Sigmoid colon (tissue), 7 donors: ENCODE results near the gene TSR3. TPM values are rescaled to one million over a fixed set of nuclear protein-coding genes. Genes with fewer than 3 reads are reported as not detected.

Experiments used
- DNase-seq: peaks from one replicate; pipeline ENCODE4 v3.0.0-alpha.2; 2019
- H3K27ac ChIP-seq, 4 donors: fragments of 200-600 bp; sonication (generic); one replicate each; pipeline ENCODE4 v1.5.1; 2016 to 2019; ENCODE audit warnings: mild to moderate bottlenecking in 1 of 4
- H3K27me3 ChIP-seq, 3 donors: fragments of 200-600 bp; sonication (generic); one replicate each; pipeline ENCODE4 v1.5.1; 2019; ENCODE audit warnings: mild to moderate bottlenecking in 1 of 3
- H3K36me3 ChIP-seq, 4 donors: fragments of 200-600 bp; sonication (generic); one replicate each; pipeline ENCODE4 v1.5.1; 2016 to 2019
- H3K4me1 ChIP-seq, 4 donors: fragments of 200-600 bp; sonication (generic); one replicate each; pipeline ENCODE4 v1.5.1; 2017 to 2019
- H3K4me3 ChIP-seq, 4 donors: fragments of 200-600 bp; sonication (generic); one replicate each; pipeline ENCODE4 v1.5.1; 2017 to 2019; ENCODE audit warnings: mild to moderate bottlenecking in 2 of 4, moderate library complexity in 1 of 4
- H3K9me3 ChIP-seq, 4 donors: fragments of 200-600 bp in 3 of 4; sonication (generic) in 3 of 4; one replicate each; pipeline versions ENCODE4 v1.5.1 to v1.6.1; 2013 to 2019
- CTCF ChIP-seq, 4 experiments: fragments of 450-650 bp in 3 of 4; fragments of 200-600 bp in 1 of 4; IDR thresholded peaks; one replicate each; pipeline ENCODE4 v1.5.1; 2016 to 2019; ENCODE audit warnings: antibody characterized with exemption in 4 of 4, mild to moderate bottlenecking in 3 of 4, moderate library complexity in 2 of 4
- EP300 ChIP-seq, 4 donors: sonication (generic); formaldehyde crosslinking; IDR thresholded peaks; one replicate each; pipeline ENCODE4 v1.6.1; 2017; ENCODE audit warnings: antibody characterized with exemption in 4 of 4
- POLR2A ChIP-seq, 2 donors: fragments of 450-650 bp; IDR thresholded peaks; one replicate each; pipeline ENCODE4 v1.6.1; 2016; ENCODE audit warnings: antibody characterized with exemption in 2 of 2, mild to moderate bottlenecking in 2 of 2, moderate library complexity in 2 of 2
- POLR2AphosphoS5 ChIP-seq, 4 donors: sonication (generic); formaldehyde crosslinking; IDR thresholded peaks; one replicate each; pipeline ENCODE4 v1.6.1; 2017; ENCODE audit warnings: antibody characterized with exemption in 4 of 4
- WGBS, 2 donors: extraction: QIAGEN DNeasy Blood & Tissue Kit; methylation state at CpG; one replicate each; pipeline ENCODE4 v1.1.7; 2013; 5-methylcytosine and 5-hydroxymethylcytosine counted together
- intact Hi-C: fragments of 100-400 bp; cut with DNase I; formaldehyde crosslinking; loops from one replicate; pipeline ENCODE4 v1.15.1; 2023
- polyA plus RNA-seq, 3 donors: library from polyadenylated mRNA; stranded (reverse); fragments of 200-250 nt; gene quantifications; one replicate each; pipeline ENCODE4 v1.2.3, GENCODE V29; 2013
- total RNA-seq, 4 donors: library from RNA; depleted of rRNA; stranded (reverse); fragments of >200 nt; gene quantifications; one replicate each; pipeline ENCODE4 v1.1.0, GENCODE V29; 2016
- donor health status: healthy with polysubstance abuse.
- donor health status: Bipolar disorder and iron deficiency.
- donor health status: healthy.

TSR3 gene
- total and polyA plus RNA-seq, 7 donors = 59.0 to 107 (median 83.4) TPM

GRCh38 chr16:1338855-1339675 is 12.6 kb downstream of the TSR3 start:
- 63 to 70% methylated on average over 31 of the region's 31 CpGs for WGBS, 2 donors
- H3K9me3 ChIP-seq = no peaks in the 10 kb centered on the region
- intact Hi-C loops = no loop called here

DNA sequence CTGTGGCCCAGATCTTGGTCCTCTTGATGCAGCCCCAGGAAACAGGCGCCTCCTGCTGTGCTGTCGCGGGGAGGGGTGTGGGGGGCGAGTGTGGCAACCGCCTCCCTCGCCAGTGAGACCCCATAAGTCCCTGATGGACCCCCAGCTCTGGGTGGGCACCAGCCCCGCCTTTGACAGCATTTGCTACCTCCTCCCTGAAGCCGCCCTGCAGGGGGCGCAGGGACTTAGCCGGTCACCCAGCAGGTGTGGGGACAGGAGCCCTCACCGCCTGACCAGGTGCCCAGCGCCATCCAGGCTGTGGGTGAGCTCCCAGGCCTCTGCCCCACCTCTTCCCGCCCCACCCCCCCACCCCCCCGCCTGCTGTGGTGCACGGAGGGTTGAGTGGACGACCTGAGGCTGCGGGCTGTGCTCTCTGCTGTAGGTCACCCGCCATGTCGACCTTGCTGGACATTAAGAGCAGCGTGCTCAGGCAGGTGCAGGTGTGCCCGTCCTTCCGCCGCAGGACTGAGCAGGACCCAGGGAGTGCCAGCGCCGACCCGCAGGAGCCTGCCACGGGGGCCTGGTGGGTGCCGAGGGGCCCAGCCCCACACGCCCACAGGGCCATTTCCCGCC is 13.5 kb downstream of the TSR3 start:
- intact Hi-C loops = no loop called here
- Histone ChIP-seq H3K27me3 (peaks cover 19 to 37% (median 28%) of the 10 kb centered on the region in 3 donors), H3K9me3 (no peaks in the 10 kb centered on the region)

More at GRCh38 chr16:1338855-1339675, 12.6 kb downstream of the TSR3 start:
- TF ChIP-seq POLR2AphosphoS5 (IDR thresholded peaks at IDR 0.05) = no peak
- TF ChIP-seq EP300 (IDR thresholded peaks at IDR 0.05) = no peak
- TF ChIP-seq CTCF (IDR thresholded peaks at IDR 0.05) = no peak
- TF ChIP-seq POLR2A (IDR thresholded peaks at IDR 0.05) = no peak
- peaks cover 0 to 19% (median 17%) of the 10 kb centered on the region in 4 donors for H3K4me1 ChIP-seq
- H3K36me3 ChIP-seq = no peaks in the 10 kb centered on the region
- peaks cover 10 to 28% (median 19%) of the 10 kb centered on the region in 3 donors for H3K27me3 ChIP-seq
- DNase-seq = no peak
- no peak overlapping the region for H3K27ac ChIP-seq
- H3K4me3 ChIP-seq = no peak overlapping the region

GRCh38 chr16:1337486-1337885 is 14.2 kb downstream of the TSR3 start:
- 60 to 62% methylated on average over 9 of the region's 9 CpGs for WGBS, 2 donors
- DNase-seq = no peak
- Histone ChIP-seq H3K4me1 (peaks cover 0 to 24% (median 23%) of the 10 kb centered on the region in 4 donors), H3K27me3 (peaks cover 26 to 44% (median 35%) of the 10 kb centered on the region in 3 donors), H3K4me3 (no peak overlapping the region), H3K27ac (no peak overlapping the region), H3K36me3 (no peaks in the 10 kb centered on the region), H3K9me3 (no peaks in the 10 kb centered on the region)
- TF ChIP-seq EP300 (IDR thresholded peaks at IDR 0.05) (no peak), CTCF (IDR thresholded peaks at IDR 0.05) (no peak), POLR2A (IDR thresholded peaks at IDR 0.05) (no peak), POLR2AphosphoS5 (IDR thresholded peaks at IDR 0.05) (no peak)
- intact Hi-C loops = no loop called here

More for the DNA sequence above, 13.5 kb downstream of the TSR3 start:
- TF ChIP-seq POLR2A (IDR thresholded peaks at IDR 0.05) = no peak
- TF ChIP-seq CTCF (IDR thresholded peaks at IDR 0.05) = no peak
- no peak for TF ChIP-seq POLR2AphosphoS5 (IDR thresholded peaks at IDR 0.05)
- H3K4me1 ChIP-seq = peaks cover 0 to 24% (median 23%) of the 10 kb centered on the region in 4 donors
- no peak overlapping the region for H3K4me3 ChIP-seq
- WGBS, 2 donors = 21 to 55% methylated on average over 30 of the region's 30 CpGs
- H3K27ac ChIP-seq = no peak overlapping the region
- DNase-seq = no peak
- no peaks in the 10 kb centered on the region for H3K36me3 ChIP-seq

DNA sequence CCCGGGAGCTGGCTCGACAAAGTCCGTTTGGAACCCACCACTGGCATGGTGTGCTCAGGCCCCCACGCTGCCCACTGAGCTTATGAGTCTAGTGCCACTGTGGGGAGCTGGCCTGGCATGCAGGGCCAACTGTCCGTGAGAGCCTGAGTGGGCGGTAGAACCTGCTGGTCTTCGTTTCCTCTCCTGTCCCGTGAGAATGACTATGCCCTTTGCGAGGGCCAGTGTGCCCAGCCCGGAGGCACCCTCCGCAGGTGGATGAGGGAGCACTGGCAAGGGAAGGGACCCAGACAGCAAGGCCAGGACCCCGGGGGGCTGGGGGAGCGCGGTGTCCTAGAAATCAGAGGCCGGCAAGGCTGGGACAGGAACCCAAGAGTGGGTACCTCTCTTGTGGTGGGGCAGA is 15.1 kb downstream of the TSR3 start:
- Histone ChIP-seq H3K27me3 (peaks cover 33 to 53% (median 44%) of the 10 kb centered on the region in 3 donors), H3K4me1 (peaks cover 0 to 29% (median 26%) of the 10 kb centered on the region in 4 donors), H3K27ac (no peak overlapping the region), H3K9me3 (no peaks in the 10 kb centered on the region), H3K36me3 (no peaks in the 10 kb centered on the region), H3K4me3 (no peak overlapping the region)
- intact Hi-C loops = no loop called here
- no peak for DNase-seq
- TF ChIP-seq CTCF (IDR thresholded peaks at IDR 0.05) (no peak), POLR2AphosphoS5 (IDR thresholded peaks at IDR 0.05) (no peak), EP300 (IDR thresholded peaks at IDR 0.05) (no peak), POLR2A (IDR thresholded peaks at IDR 0.05) (no peak)
- WGBS, 2 donors = 55 to 75% methylated on average over 15 of the region's 15 CpGs
